ENCODE data around the gene RNF157.
"Not testable (repeated sequence)": the region's sequence is repeated elsewhere in the genome, so short reads cannot be mapped to it uniquely, and the experiment has no call there.

RNF157 gene

GRCh38 chr17:76186774-76187173 lies 53.5 kb downstream of the RNF157 start:
- DNase-seq, result not testable (repeated sequence)

GRCh38 chr17:76184290-76184689 lies 56.0 kb downstream of the RNF157 start:
- DNase-seq, result no peak

GRCh38 chr17:76182016-76182764 lies 58.1 kb downstream of the RNF157 start:
- DNase-seq, result peak; percentile 97

GRCh38 chr17:76179496-76180467 lies 60.5 kb downstream of the RNF157 start:
- DNase-seq, result peak; percentile 82

GRCh38 chr17:76178124-76178523 lies 62.2 kb downstream of the RNF157 start:
- no peak for DNase-seq

GRCh38 chr17:76176701-76177574 lies 63.4 kb downstream of the RNF157 start:
- no peak for DNase-seq

GRCh38 chr17:76174037-76174436 lies 66.3 kb downstream of the RNF157 start:
- DNase-seq, result no peak

GRCh38 chr17:76173474-76173873 lies 66.8 kb downstream of the RNF157 start:
- no peak for DNase-seq

- no peak for DNase-seq
Measured at GRCh38 chr17:76171706-76172105, 68.6 kb downstream of the RNF157 start.

- no peak for DNase-seq
Measured at GRCh38 chr17:76170114-76170513, 70.2 kb downstream of the RNF157 start.

- no peak for DNase-seq
Measured at GRCh38 chr17:76166906-76167305, 73.4 kb downstream of the RNF157 start.

GRCh38 chr17:76166168-76166567 lies 74.1 kb downstream of the RNF157 start:
- DNase-seq, result no peak

- no peak for DNase-seq
Measured at GRCh38 chr17:76164331-76164730, 76.0 kb downstream of the RNF157 start.

- no peak for DNase-seq
Measured at GRCh38 chr17:76163919-76164318, 76.4 kb downstream of the RNF157 start.

GRCh38 chr17:76161619-76162266 lies 78.5 kb downstream of the RNF157 start:
- DNase-seq, result no peak

GRCh38 chr17:76160896-76161528 lies 79.3 kb downstream of the RNF157 start:
- DNase-seq, result no peak

- no peak for DNase-seq
Measured at GRCh38 chr17:76159157-76159556, 81.1 kb downstream of the RNF157 start.

GRCh38 chr17:76157759-76158158 lies 82.5 kb downstream of the RNF157 start:
- no peak for DNase-seq

GRCh38 chr17:76156662-76156991 lies 83.7 kb downstream of the RNF157 start:
- no peak for DNase-seq

- DNase-seq, result no peak
Measured at GRCh38 chr17:76155988-76156661, 84.2 kb downstream of the RNF157 start.
